Liver (tissue), 9 donors: ENCODE results near the gene TMEM106B. TPM values are rescaled to one million over a fixed set of nuclear protein-coding genes. Genes with fewer than 3 reads are reported as not detected.

ENCODE experiments used
- DNase-seq: peaks from one replicate; pipeline ENCODE4 v3.0.0-alpha.2; 2017; ENCODE audit warnings: low spot score
- H3K27ac ChIP-seq, 2 donors: one replicate each; pipeline ENCODE4 v1.7.0; 2013; ENCODE audit warnings: inconsistent platforms in 2 of 2, low read length in 2 of 2, control low read depth in 1 of 2, low read depth in 1 of 2, mild to moderate bottlenecking in 1 of 2
- H3K27me3 ChIP-seq, 4 donors: one replicate each; pipeline versions ENCODE4 v1.6.1 to v1.7.0; 2013; ENCODE audit warnings: low read length in 3 of 4, inconsistent platforms in 1 of 4, mild to moderate bottlenecking in 1 of 4, moderate library complexity in 1 of 4; ENCODE audit not compliant: control insufficient read depth in 4 of 4, insufficient read depth in 4 of 4
- H3K36me3 ChIP-seq, 4 donors: one replicate each; pipeline versions ENCODE4 v1.6.1 to v1.7.0; 2013; ENCODE audit warnings: low read length in 3 of 4, mild to moderate bottlenecking in 3 of 4, low read depth in 1 of 4, moderate library complexity in 1 of 4; ENCODE audit not compliant: control insufficient read depth in 4 of 4, insufficient read depth in 3 of 4
- H3K4me1 ChIP-seq, 4 donors: one replicate each; pipeline versions ENCODE4 v1.6.1 to v1.7.0; 2013; ENCODE audit warnings: low read length in 3 of 4, mild to moderate bottlenecking in 3 of 4, moderate library complexity in 1 of 4; ENCODE audit not compliant: control insufficient read depth in 4 of 4, insufficient read depth in 4 of 4
- H3K4me3 ChIP-seq, 3 donors: one replicate each; pipeline versions ENCODE4 v1.6.1 to v1.7.0; 2013; ENCODE audit warnings: low read length in 3 of 3, control low read depth in 1 of 3, low read depth in 1 of 3, mild to moderate bottlenecking in 1 of 3
- H3K9ac ChIP-seq, 2 donors: one replicate each; pipeline ENCODE4 v1.7.0; 2013; ENCODE audit warnings: low read length in 2 of 2, mild to moderate bottlenecking in 2 of 2, moderate library complexity in 2 of 2, control low read depth in 1 of 2, low read depth in 1 of 2
- H3K9me3 ChIP-seq, 4 donors: one replicate each; pipeline versions ENCODE4 v1.6.1 to v1.7.0; 2013; ENCODE audit warnings: low read length in 3 of 4; ENCODE audit not compliant: control insufficient read depth in 4 of 4
- EGR1 ChIP-seq, 2 donors: IDR thresholded peaks; 2 replicates each; pipeline ENCODE4 v1.6.1; 2016 to 2018; ENCODE audit warnings: antibody characterized with exemption in 2 of 2, low read depth in 2 of 2
- FOXA1 ChIP-seq: IDR thresholded peaks from 2 replicates; pipeline ENCODE4 v1.6.1; 2016; ENCODE audit warnings: antibody characterized with exemption
- FOXA2 ChIP-seq: IDR thresholded peaks from 2 replicates; pipeline ENCODE4 v1.6.1; 2016; ENCODE audit warnings: antibody characterized with exemption
- GABPA ChIP-seq, 2 donors: IDR thresholded peaks in 1 of 2; conservative IDR thresholded peaks in 1 of 2; 2 replicates each; pipeline ENCODE4 v1.6.1; 2016; ENCODE audit warnings: antibody characterized with exemption in 2 of 2, mild to moderate bottlenecking in 1 of 2, moderate library complexity in 1 of 2
- HNF4A ChIP-seq, 2 donors: conservative IDR thresholded peaks; 2 replicates each; pipeline ENCODE4 v1.6.1; 2016; ENCODE audit warnings: antibody characterized with exemption in 2 of 2, mild to moderate bottlenecking in 2 of 2
- JUND ChIP-seq, 2 donors: IDR thresholded peaks; 2 replicates each; pipeline ENCODE4 v1.6.1; 2016; ENCODE audit warnings: antibody characterized with exemption in 2 of 2
- RAD21 ChIP-seq, 2 donors: IDR thresholded peaks; 2 replicates each; pipeline ENCODE4 v1.6.1; 2016; ENCODE audit warnings: antibody characterized with exemption in 2 of 2, mild to moderate bottlenecking in 2 of 2
- RXRA ChIP-seq, 2 donors: IDR thresholded peaks; 2 replicates each; pipeline ENCODE4 v1.6.1; 2017 to 2018; ENCODE audit warnings: antibody characterized with exemption in 2 of 2, mild to moderate bottlenecking in 1 of 2
- SP1 ChIP-seq: IDR thresholded peaks from 2 replicates; pipeline ENCODE4 v1.6.1; 2018; ENCODE audit warnings: antibody characterized with exemption, mild to moderate bottlenecking
- TAF1 ChIP-seq: conservative IDR thresholded peaks from 2 replicates; pipeline ENCODE4 v1.6.1; 2016; ENCODE audit warnings: antibody characterized with exemption, mild to moderate bottlenecking
- YY1 ChIP-seq: IDR thresholded peaks from 2 replicates; pipeline ENCODE4 v1.6.1; 2016; ENCODE audit warnings: antibody characterized with exemption, mild to moderate bottlenecking
- WGBS: extraction: QIAGEN DNeasy Blood & Tissue Kit; methylation state at CpG from one replicate; pipeline ENCODE4 v1.1.7; 2013; 5-methylcytosine and 5-hydroxymethylcytosine counted together
- polyA plus RNA-seq, 2 donors: library from polyadenylated mRNA; stranded (reverse) in 1 of 2; unstranded in 1 of 2; fragments of 200-250 nt in 1 of 2; fragments of >200 nt in 1 of 2; fragmentation: Nextera tagmentation in 1 of 2; extraction: Ambion mirVana in 1 of 2; gene quantifications; one replicate each; pipeline versions ENCODE4 v1.2.1 to v1.2.3, GENCODE V29; 2013 to 2015
- total RNA-seq, 2 donors: library from RNA; depleted of rRNA; stranded (reverse); fragments of >200 nt; gene quantifications; one replicate each; pipeline ENCODE4 v1.2.3, GENCODE V29; 2014
- TF ChIP-seq, protein P1 (sequence below): IDR thresholded peaks from 2 replicates; pipeline ENCODE4 v1.6.1; 2016; ENCODE audit warnings: antibody characterized with exemption
- TF ChIP-seq, protein P2 (sequence below): fragments of 150-350 bp; IDR thresholded peaks from 2 replicates; pipeline ENCODE4 v1.5.1; 2017; ENCODE audit warnings: improper control_type of control experiment, low read depth, low read length; ENCODE audit not compliant: missing input control
- TF ChIP-seq, protein P3 (sequence below): IDR thresholded peaks from 2 replicates; pipeline ENCODE4 v1.6.1; 2016; ENCODE audit warnings: antibody characterized with exemption
- donor health status: healthy.
- donor health status: healthy.
- donor health status: healthy.
- donor health status: healthy.
- donor health status: healthy.

Gene TMEM106B
- total and polyA plus RNA-seq, 4 donors, result 18.6 to 70.2 (median 27.2) TPM

DNA sequence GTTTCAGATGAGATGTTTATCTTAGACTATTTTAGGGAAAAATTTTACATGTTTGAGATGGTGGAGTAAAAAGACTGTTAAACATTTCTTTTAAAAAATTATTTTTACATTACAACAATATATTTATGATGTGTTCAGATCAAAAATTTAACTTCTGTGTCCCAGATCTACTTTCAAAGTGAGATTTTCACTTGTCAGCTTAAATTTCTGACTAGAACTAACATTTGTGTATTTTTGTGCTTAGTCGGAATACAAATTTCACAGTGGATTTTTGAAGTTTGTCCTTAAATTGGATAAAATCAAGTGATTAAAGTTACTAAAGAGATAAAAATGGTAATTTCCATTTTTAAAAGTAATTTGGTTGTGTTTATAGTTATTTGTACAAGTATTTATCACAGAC, 24.9 kb downstream of the TMEM106B start:
- H3K9me3 ChIP-seq, result no peaks in the 10 kb centered on the region
- H3K27me3 ChIP-seq, result no peaks in the 10 kb centered on the region
- H3K9ac ChIP-seq, result no peak overlapping the region
- 98% methylated on average over 1 of the region's 1 CpG for WGBS
- no peaks in the 10 kb centered on the region for H3K4me1 ChIP-seq
- TF ChIP-seq, protein P1, sequence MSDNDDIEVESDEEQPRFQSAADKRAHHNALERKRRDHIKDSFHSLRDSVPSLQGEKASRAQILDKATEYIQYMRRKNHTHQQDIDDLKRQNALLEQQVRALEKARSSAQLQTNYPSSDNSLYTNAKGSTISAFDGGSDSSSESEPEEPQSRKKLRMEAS, result no peak
- TF ChIP-seq YY1 (no peak), EGR1 (IDR thresholded peaks at IDR 0.05; ENCODE audit: low read depth in 2 of 2) (no peak), SP1 (no peak), HNF4A (conservative IDR thresholded peaks at IDR 0.05) (no peak), RAD21 (IDR thresholded peaks at IDR 0.05) (no peak), JUND (IDR thresholded peaks at IDR 0.05) (no peak), FOXA1 (no peak), TAF1 (no peak), GABPA (IDR thresholded peaks at IDR 0.05 in 1 of 2, conservative IDR thresholded peaks at IDR 0.05 in 1 of 2) (no peak)
- TF ChIP-seq, protein P2, sequence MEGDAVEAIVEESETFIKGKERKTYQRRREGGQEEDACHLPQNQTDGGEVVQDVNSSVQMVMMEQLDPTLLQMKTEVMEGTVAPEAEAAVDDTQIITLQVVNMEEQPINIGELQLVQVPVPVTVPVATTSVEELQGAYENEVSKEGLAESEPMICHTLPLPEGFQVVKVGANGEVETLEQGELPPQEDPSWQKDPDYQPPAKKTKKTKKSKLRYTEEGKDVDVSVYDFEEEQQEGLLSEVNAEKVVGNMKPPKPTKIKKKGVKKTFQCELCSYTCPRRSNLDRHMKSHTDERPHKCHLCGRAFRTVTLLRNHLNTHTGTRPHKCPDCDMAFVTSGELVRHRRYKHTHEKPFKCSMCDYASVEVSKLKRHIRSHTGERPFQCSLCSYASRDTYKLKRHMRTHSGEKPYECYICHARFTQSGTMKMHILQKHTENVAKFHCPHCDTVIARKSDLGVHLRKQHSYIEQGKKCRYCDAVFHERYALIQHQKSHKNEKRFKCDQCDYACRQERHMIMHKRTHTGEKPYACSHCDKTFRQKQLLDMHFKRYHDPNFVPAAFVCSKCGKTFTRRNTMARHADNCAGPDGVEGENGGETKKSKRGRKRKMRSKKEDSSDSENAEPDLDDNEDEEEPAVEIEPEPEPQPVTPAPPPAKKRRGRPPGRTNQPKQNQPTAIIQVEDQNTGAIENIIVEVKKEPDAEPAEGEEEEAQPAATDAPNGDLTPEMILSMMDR, result no peak
- TF ChIP-seq, protein P3, sequence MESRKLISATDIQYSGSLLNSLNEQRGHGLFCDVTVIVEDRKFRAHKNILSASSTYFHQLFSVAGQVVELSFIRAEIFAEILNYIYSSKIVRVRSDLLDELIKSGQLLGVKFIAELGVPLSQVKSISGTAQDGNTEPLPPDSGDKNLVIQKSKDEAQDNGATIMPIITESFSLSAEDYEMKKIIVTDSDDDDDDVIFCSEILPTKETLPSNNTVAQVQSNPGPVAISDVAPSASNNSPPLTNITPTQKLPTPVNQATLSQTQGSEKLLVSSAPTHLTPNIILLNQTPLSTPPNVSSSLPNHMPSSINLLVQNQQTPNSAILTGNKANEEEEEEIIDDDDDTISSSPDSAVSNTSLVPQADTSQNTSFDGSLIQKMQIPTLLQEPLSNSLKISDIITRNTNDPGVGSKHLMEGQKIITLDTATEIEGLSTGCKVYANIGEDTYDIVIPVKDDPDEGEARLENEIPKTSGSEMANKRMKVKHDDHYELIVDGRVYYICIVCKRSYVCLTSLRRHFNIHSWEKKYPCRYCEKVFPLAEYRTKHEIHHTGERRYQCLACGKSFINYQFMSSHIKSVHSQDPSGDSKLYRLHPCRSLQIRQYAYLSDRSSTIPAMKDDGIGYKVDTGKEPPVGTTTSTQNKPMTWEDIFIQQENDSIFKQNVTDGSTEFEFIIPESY, result no peak
- H3K36me3 ChIP-seq, result peaks cover 0 to 21% (median 15%) of the 10 kb centered on the region in 4 donors
- no peak for DNase-seq
- H3K27ac ChIP-seq, result no peak overlapping the region
- no peak overlapping the region for H3K4me3 ChIP-seq

DNA sequence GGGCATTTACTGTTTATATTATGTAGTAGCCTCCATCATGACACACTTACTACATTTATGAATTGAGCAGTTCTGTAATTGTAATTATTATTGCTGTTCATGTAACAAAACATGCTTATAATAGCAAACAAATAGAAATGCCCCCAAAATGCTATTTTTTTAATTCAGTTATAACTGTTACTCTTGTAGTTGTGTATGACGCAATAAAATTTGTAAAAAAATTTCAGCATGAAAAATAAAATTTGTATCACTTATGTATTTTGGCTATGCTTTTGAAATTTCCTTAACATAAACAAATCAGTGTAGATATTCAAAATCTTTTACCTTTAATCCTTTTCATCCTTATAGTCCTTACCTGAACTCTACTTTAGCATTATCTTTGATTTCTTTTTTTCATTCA, 25.9 kb downstream of the TMEM106B start:
- Histone ChIP-seq H3K4me3 (no peak overlapping the region), H3K36me3 (peaks cover 0 to 19% (median 10%) of the 10 kb centered on the region in 4 donors), H3K27ac (no peak overlapping the region), H3K27me3 (no peaks in the 10 kb centered on the region), H3K9ac (no peak overlapping the region), H3K9me3 (no peaks in the 10 kb centered on the region), H3K4me1 (no peaks in the 10 kb centered on the region)
- 95% methylated on average over 1 of the region's 1 CpG for WGBS
- no peak for TF ChIP-seq FOXA1
- TF ChIP-seq, protein P2, result no peak
- no peak for TF ChIP-seq SP1
- TF ChIP-seq TAF1, result no peak
- no peak for TF ChIP-seq YY1
- no peak for TF ChIP-seq RXRA (IDR thresholded peaks at IDR 0.05)
- no peak for TF ChIP-seq EGR1 (IDR thresholded peaks at IDR 0.05; ENCODE audit: low read depth in 2 of 2)
- TF ChIP-seq GABPA (IDR thresholded peaks at IDR 0.05 in 1 of 2, conservative IDR thresholded peaks at IDR 0.05 in 1 of 2), result no peak
- TF ChIP-seq FOXA2, result no peak
- DNase-seq, result no peak
